Esophagus muscularis mucosa (tissue), 4 donors: Measurements from ENCODE around the gene ZYX. TPM values are rescaled to one million over a fixed set of nuclear protein-coding genes. Genes with fewer than 3 reads are reported as not detected.
"Not testable (repeated sequence)": the region's sequence is repeated elsewhere in the genome, so short reads cannot be mapped to it uniquely, and the experiment has no call there.

Source experiments
- DNase-seq: peaks from one replicate; pipeline ENCODE4 v3.0.0-alpha.2; 2017; ENCODE audit errors: extremely low spot score
- H3K27ac ChIP-seq, 4 donors: fragments of 200-600 bp; sonication (generic); replicated peaks in 1 of 4; 1 replicate in 3 of 4; 2 replicates in 1 of 4; pipeline ENCODE4 v1.5.1; 2016 to 2019; ENCODE audit warnings: mild to moderate bottlenecking in 1 of 4
- H3K27me3 ChIP-seq, 4 donors: fragments of 200-600 bp; sonication (generic); one replicate each; pipeline versions ENCODE4 v1.5.1 to v1.6.0; 2016 to 2019
- H3K36me3 ChIP-seq, 4 donors: fragments of 200-600 bp; sonication (generic); one replicate each; pipeline ENCODE4 v1.5.1; 2016 to 2019
- H3K4me1 ChIP-seq, 4 donors: fragments of 200-600 bp; sonication (generic); one replicate each; pipeline ENCODE4 v1.5.1; 2016 to 2019
- H3K4me3 ChIP-seq, 4 donors: fragments of 200-600 bp; sonication (generic); 1 replicate in 2 of 4; 2 replicates in 2 of 4; pipeline ENCODE4 v1.5.1; 2016 to 2019; ENCODE audit warnings: mild to moderate bottlenecking in 4 of 4, moderate library complexity in 1 of 4
- H3K9me3 ChIP-seq, 4 donors: fragments of 200-600 bp; sonication (generic); 1 replicate in 3 of 4; 2 replicates in 1 of 4; pipeline ENCODE4 v1.5.1; 2016 to 2019
- EP300 ChIP-seq: sonication (generic); formaldehyde crosslinking; IDR thresholded peaks from one replicate; pipeline ENCODE4 v1.6.1; 2017; ENCODE audit warnings: antibody characterized with exemption
- POLR2A ChIP-seq: fragments of 450-650 bp; IDR thresholded peaks from one replicate; pipeline ENCODE4 v1.6.1; 2017; ENCODE audit warnings: antibody characterized with exemption, moderate library complexity, mild to moderate bottlenecking, low read depth
- POLR2AphosphoS5 ChIP-seq, 2 donors: sonication (generic); formaldehyde crosslinking; IDR thresholded peaks; one replicate each; pipeline ENCODE4 v1.6.1; 2017; ENCODE audit warnings: antibody characterized with exemption in 2 of 2
- WGBS: methylation state at CpG from one replicate; pipeline ENCODE4 v1.1.5; 2018; 5-methylcytosine and 5-hydroxymethylcytosine counted together
- intact Hi-C: fragments of 100-400 bp; cut with DNase I; formaldehyde crosslinking; loops from one replicate; pipeline ENCODE4 v1.15.1; 2023
- total RNA-seq, 4 donors: library from RNA; depleted of rRNA; stranded (reverse); fragments of >200 nt; gene quantifications; one replicate each; pipeline versions ENCODE4 v1.1.0 to v1.2.1, GENCODE V29; 2016
- TF ChIP-seq, protein P1 (sequence below), 3 experiments: fragments of 200-600 bp in 2 of 3; fragments of 450-650 bp in 1 of 3; sonication (generic) in 2 of 3; IDR thresholded peaks; one replicate each; pipeline ENCODE4 v1.5.1; 2017 to 2019; ENCODE audit warnings: antibody characterized with exemption in 3 of 3, mild to moderate bottlenecking in 2 of 3, moderate library complexity in 1 of 3

ZYX gene
- total RNA-seq, 4 donors from 2014 or later = 186 to 469 (median 245) TPM

DNA sequence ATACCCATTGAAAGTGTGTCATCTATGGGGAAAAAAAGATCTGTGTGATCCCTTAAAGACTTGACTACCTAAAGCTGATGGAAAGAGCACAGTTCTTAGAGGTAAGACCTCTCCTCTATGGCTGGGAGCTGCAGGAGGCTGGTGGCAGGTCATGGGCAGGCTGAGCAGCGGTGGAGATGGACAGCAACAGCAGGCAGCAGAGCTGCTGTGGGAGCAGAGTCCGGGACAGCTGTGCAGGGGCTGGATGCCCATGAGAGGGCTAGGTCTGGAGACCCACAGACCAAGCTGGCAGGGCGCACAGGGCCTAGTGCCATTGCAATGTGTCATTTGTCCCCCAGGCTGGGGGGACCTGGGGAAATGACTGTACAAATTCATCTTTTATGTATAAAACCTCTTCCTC is 40.9 kb downstream of the ZYX start:
- no peak for DNase-seq
- intact Hi-C loops = no loop called here
- no peak for TF ChIP-seq EP300
- TF ChIP-seq POLR2A = no peak
- TF ChIP-seq, protein P1, sequence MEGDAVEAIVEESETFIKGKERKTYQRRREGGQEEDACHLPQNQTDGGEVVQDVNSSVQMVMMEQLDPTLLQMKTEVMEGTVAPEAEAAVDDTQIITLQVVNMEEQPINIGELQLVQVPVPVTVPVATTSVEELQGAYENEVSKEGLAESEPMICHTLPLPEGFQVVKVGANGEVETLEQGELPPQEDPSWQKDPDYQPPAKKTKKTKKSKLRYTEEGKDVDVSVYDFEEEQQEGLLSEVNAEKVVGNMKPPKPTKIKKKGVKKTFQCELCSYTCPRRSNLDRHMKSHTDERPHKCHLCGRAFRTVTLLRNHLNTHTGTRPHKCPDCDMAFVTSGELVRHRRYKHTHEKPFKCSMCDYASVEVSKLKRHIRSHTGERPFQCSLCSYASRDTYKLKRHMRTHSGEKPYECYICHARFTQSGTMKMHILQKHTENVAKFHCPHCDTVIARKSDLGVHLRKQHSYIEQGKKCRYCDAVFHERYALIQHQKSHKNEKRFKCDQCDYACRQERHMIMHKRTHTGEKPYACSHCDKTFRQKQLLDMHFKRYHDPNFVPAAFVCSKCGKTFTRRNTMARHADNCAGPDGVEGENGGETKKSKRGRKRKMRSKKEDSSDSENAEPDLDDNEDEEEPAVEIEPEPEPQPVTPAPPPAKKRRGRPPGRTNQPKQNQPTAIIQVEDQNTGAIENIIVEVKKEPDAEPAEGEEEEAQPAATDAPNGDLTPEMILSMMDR (IDR thresholded peaks at IDR 0.05) = no peak
- TF ChIP-seq POLR2AphosphoS5 (IDR thresholded peaks at IDR 0.05) = no peak
- H3K36me3 ChIP-seq = no peaks in the 10 kb centered on the region
- H3K27ac ChIP-seq = no peak overlapping the region
- no peaks in the 10 kb centered on the region for H3K4me1 ChIP-seq
- 80% methylated on average over 2 of the region's 3 CpGs for WGBS
- H3K4me3 ChIP-seq = no peak overlapping the region
- H3K9me3 ChIP-seq = no peaks in the 10 kb centered on the region
- H3K27me3 ChIP-seq = no peaks in the 10 kb centered on the region

GRCh38 chr7:143424476-143424875 is 43.3 kb downstream of the ZYX start:
- 97% methylated on average over 18 of the region's 34 CpGs for WGBS
- H3K4me1 ChIP-seq, H3K27me3 ChIP-seq, H3K27ac ChIP-seq, DNase-seq, H3K4me3 ChIP-seq, H3K36me3 ChIP-seq, H3K9me3 ChIP-seq, intact Hi-C loops: not testable (repeated sequence)

GRCh38 chr7:143426479-143427142 is 45.5 kb downstream of the ZYX start:
- Histone ChIP-seq H3K36me3 (no peaks in the 10 kb centered on the region), H3K27me3 (no peaks in the 10 kb centered on the region), H3K4me1 (no peaks in the 10 kb centered on the region), H3K27ac (no peak overlapping the region), H3K4me3 (no peak overlapping the region), H3K9me3 (no peaks in the 10 kb centered on the region)
- DNase-seq = no peak
- 88% methylated on average over 2 of the region's 2 CpGs for WGBS
- TF ChIP-seq POLR2A (no peak), EP300 (no peak), POLR2AphosphoS5 (IDR thresholded peaks at IDR 0.05) (no peak)
- TF ChIP-seq, protein P1 (IDR thresholded peaks at IDR 0.05) = no peak
- intact Hi-C loops = no loop called here

GRCh38 chr7:143429770-143430698 is 48.9 kb downstream of the ZYX start:
- H3K4me1 ChIP-seq = no peaks in the 10 kb centered on the region
- no peaks in the 10 kb centered on the region for H3K36me3 ChIP-seq
- DNase-seq = no peak
- no peak for TF ChIP-seq EP300
- TF ChIP-seq POLR2AphosphoS5 (IDR thresholded peaks at IDR 0.05) = no peak
- TF ChIP-seq, protein P1 (IDR thresholded peaks at IDR 0.05) = no peak
- no peak for TF ChIP-seq POLR2A
- intact Hi-C loops = no loop called here
- no peaks in the 10 kb centered on the region for H3K9me3 ChIP-seq
- WGBS = 75% methylated on average over 10 of the region's 10 CpGs
- H3K27ac ChIP-seq = no peak overlapping the region
- no peaks in the 10 kb centered on the region for H3K27me3 ChIP-seq
- H3K4me3 ChIP-seq = no peak overlapping the region

- Histone ChIP-seq H3K36me3 (no peaks in the 10 kb centered on the region), H3K4me3 (no peak overlapping the region), H3K27me3 (no peaks in the 10 kb centered on the region), H3K27ac (no peak overlapping the region), H3K9me3 (no peaks in the 10 kb centered on the region), H3K4me1 (no peaks in the 10 kb centered on the region)
- WGBS = 69% methylated on average over 2 of the region's 2 CpGs
- no peak for DNase-seq
- intact Hi-C loops = no loop called here
- no peak for TF ChIP-seq POLR2A
- TF ChIP-seq, protein P1 (IDR thresholded peaks at IDR 0.05) = no peak
- TF ChIP-seq POLR2AphosphoS5 (IDR thresholded peaks at IDR 0.05) = no peak
- no peak for TF ChIP-seq EP300
These were observed 50.0 kb downstream of the ZYX start for GRCh38 chr7:143431109-143431508.
